ENCODE data around the gene NLRC3.

Gene NLRC3

DNA sequence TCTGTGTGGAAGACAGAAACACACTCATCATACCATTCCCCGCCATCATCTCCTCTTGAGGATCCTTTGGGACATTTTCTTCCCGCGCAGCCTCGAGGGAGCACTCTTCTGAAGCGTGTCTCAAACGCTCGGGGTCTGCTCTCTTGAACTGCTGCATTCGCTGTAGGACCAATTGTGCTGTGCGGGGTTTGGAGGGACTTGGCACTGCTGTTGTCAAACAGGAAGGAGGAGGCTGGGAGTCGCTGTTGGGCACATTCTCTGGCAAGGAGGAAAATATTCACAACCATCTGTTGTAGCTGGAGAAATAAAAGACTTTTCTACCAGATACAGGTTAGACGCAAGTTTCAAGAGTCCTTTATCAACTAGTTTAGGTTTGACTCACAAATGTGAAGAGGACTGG, 29.2 kb upstream of the NLRC3 start:
- no peak for DNase-seq (ENCODE audit: low read depth)
- TF ChIP-seq, protein P1, sequence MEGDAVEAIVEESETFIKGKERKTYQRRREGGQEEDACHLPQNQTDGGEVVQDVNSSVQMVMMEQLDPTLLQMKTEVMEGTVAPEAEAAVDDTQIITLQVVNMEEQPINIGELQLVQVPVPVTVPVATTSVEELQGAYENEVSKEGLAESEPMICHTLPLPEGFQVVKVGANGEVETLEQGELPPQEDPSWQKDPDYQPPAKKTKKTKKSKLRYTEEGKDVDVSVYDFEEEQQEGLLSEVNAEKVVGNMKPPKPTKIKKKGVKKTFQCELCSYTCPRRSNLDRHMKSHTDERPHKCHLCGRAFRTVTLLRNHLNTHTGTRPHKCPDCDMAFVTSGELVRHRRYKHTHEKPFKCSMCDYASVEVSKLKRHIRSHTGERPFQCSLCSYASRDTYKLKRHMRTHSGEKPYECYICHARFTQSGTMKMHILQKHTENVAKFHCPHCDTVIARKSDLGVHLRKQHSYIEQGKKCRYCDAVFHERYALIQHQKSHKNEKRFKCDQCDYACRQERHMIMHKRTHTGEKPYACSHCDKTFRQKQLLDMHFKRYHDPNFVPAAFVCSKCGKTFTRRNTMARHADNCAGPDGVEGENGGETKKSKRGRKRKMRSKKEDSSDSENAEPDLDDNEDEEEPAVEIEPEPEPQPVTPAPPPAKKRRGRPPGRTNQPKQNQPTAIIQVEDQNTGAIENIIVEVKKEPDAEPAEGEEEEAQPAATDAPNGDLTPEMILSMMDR (IDR thresholded peaks at IDR 0.05; ENCODE audit: low read length, missing control alignments), result no peak
- no peak overlapping the region for H3K4me3 ChIP-seq (replicated peaks; ENCODE audit: low read depth, low read length)

DNA sequence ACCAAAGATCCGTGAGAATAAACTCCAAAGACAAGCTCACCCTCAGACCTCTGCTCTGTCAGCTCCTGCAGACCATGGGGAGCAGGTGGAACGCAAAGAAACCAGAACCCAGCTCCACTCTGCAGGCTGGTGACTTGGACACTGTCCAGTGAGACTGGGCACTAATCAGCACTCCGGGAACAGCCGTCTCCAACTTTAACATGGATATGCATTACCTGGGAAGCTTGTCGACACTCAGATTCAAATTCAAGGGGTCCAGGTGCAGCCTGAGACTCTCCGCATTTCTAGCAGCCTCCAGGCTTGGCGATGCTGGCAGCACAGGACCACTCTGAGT, 25.1 kb upstream of the NLRC3 start:
- DNase-seq (ENCODE audit: low read depth), result no peak
- no peak overlapping the region for H3K4me3 ChIP-seq (replicated peaks; ENCODE audit: low read depth, low read length)
- TF ChIP-seq, protein P1 (IDR thresholded peaks at IDR 0.05; ENCODE audit: low read length, missing control alignments), result no peak

DNA sequence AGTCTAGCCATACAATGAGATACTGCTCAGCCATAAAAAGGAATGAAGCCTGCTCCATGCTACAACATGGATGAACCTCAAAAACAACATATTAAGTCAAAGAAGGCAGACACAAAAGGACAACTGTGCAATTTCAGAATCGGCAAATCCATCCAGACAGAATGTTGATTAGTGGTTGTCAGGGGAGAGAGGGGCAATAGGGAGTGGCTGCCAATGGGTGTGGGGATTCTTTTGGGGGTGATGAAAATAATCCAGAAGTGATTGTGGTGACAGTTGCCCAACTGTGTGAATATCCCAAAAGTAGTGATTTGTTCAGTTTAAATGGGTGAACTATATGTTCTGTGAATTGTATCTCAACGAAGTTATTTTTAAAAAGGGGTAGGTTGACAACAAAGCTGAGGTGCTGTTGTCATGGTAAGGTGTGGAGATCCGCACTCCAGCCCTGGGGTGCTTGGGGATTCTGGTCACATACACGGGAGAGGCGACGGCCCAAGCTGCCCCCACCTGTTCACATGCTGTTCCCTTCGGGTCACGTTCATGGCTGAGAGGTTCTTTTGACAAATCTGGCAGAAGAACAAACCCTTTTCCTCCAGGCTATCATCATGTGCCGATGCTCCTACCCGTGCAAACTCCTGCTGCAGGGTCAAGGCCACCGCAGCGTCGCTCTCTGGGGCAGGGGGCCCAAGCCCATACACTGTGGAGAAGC, 24.6 kb upstream of the NLRC3 start:
- DNase-seq (ENCODE audit: low read depth), result no peak
- H3K4me3 ChIP-seq (replicated peaks; ENCODE audit: low read depth, low read length), result no peak overlapping the region
- TF ChIP-seq, protein P1 (IDR thresholded peaks at IDR 0.05; ENCODE audit: low read length, missing control alignments), result no peak

DNA sequence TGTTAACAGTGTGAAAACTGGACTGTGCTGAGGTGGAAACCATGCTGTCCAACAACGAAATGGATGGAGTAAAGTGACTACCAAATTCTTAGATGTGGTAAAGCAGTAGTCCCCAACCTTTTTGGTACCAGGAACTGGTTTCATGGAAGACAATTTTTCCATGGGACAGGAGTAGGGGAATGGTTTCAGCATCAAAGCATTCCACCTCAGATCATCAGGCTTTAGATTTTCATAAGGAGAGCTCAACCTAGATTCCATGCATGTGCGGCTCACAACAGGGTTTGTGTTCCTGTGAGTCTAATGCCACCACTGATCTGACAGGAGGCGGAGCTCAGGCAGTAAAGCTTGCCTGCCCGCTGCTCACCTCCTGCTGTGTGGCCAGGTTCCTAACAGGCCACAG, 22.7 kb upstream of the NLRC3 start:
- no peak overlapping the region for H3K4me3 ChIP-seq (replicated peaks; ENCODE audit: low read depth, low read length)

DNA sequence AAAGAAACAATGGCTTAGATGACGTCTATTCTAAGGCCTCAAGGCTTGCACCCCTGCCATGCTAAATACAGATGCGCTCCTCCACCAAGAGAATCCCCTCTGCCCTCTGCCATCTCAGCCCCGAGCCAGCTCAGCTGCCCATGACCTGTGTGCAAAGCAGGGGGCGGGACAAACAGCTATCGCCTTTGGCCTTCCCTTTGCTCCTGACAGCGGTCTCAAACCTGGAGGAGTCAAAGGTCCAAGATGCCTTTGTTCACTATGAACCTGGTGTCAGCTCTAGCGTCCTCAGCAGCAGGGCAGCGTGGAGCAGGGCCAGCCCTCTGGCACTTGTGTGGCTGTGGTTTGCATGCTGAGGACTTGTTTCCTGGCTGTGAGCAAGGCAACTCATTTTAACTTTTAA, 21.9 kb upstream of the NLRC3 start:
- TF ChIP-seq, protein P1 (IDR thresholded peaks at IDR 0.05; ENCODE audit: low read length, missing control alignments), result no peak
- no peak for DNase-seq (ENCODE audit: low read depth)
- no peak overlapping the region for H3K4me3 ChIP-seq (replicated peaks; ENCODE audit: low read depth, low read length)

More for the DNA sequence above, 22.7 kb upstream of the NLRC3 start:
- DNase-seq (ENCODE audit: low read depth), result no peak
- TF ChIP-seq, protein P1 (IDR thresholded peaks at IDR 0.05; ENCODE audit: low read length, missing control alignments), result no peak

DNA sequence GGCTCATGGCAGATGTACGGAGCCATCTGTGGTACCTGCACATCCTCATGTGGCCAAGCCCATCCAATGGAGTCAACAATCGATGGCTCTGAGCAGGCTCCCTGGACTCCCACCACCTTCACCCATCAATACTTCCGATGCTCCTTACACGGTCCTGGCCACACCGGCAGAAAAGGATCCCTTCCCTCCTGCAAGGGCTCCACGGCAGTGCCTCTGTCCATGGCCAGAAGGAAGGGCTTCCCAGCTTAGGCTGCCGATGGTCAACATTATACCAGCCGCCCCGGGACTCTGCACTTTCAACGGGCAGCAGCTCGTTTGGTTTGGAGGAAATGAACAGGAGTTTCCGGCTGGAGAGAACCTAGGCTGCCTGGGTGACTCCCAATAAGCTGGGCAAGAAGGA, 21.0 kb upstream of the NLRC3 start:
- no peak overlapping the region for H3K4me3 ChIP-seq (replicated peaks; ENCODE audit: low read depth, low read length)
- DNase-seq (ENCODE audit: low read depth), result no peak
- TF ChIP-seq, protein P1 (IDR thresholded peaks at IDR 0.05; ENCODE audit: low read length, missing control alignments), result no peak

DNA sequence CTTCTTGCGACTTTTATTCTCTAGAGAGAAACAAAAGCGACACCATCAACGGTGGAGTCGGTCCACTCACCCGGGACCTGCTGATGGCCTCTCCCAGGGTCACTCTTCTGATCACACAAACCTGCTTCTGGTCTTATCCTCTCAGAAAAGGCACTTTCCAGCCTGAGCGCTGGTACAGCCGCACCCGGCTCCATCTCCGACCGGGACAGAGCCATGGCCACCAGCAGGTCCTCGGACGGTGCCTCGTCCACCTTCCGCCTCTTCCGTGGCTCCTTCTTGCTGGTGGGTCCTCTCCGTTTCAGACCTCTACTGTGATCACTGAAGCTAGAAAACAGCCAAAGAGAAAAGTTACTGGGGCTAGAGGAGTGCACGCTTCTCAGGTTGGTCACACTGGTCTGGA, 20.5 kb upstream of the NLRC3 start:
- no peak for DNase-seq (ENCODE audit: low read depth)
- TF ChIP-seq, protein P1 (IDR thresholded peaks at IDR 0.05; ENCODE audit: low read length, missing control alignments), result no peak
- H3K4me3 ChIP-seq (replicated peaks; ENCODE audit: low read depth, low read length), result no peak overlapping the region

Measured in fibroblast of pulmonary artery (primary cell).